ENCODE measurements around the gene OR5K2. TPM values are rescaled to one million over a fixed set of nuclear protein-coding genes. Genes with fewer than 3 reads are reported as not detected.
A peak's percentile ranks its signal among the peaks of the same experiment; 100 is the strongest.

OR5K2 gene
- total RNA-seq, 1 donor from 2014 or later: not detected

GRCh38 chr3:98519351-98519750, 21.9 kb downstream of the OR5K2 start:
- intact Hi-C loops (cut with micrococcal nuclease): no loop called here
- TF ChIP-seq, protein P1, sequence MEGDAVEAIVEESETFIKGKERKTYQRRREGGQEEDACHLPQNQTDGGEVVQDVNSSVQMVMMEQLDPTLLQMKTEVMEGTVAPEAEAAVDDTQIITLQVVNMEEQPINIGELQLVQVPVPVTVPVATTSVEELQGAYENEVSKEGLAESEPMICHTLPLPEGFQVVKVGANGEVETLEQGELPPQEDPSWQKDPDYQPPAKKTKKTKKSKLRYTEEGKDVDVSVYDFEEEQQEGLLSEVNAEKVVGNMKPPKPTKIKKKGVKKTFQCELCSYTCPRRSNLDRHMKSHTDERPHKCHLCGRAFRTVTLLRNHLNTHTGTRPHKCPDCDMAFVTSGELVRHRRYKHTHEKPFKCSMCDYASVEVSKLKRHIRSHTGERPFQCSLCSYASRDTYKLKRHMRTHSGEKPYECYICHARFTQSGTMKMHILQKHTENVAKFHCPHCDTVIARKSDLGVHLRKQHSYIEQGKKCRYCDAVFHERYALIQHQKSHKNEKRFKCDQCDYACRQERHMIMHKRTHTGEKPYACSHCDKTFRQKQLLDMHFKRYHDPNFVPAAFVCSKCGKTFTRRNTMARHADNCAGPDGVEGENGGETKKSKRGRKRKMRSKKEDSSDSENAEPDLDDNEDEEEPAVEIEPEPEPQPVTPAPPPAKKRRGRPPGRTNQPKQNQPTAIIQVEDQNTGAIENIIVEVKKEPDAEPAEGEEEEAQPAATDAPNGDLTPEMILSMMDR (IDR thresholded peaks at IDR 0.05; ENCODE audit: borderline replicate concordance): no peak
- no peak for DNase-seq
- no peaks in the 10 kb centered on the region for H3K9me3 ChIP-seq (replicated peaks)
- no peak overlapping the region for H3K4me3 ChIP-seq
- peaks cover 50% of the 10 kb centered on the region for H3K36me3 ChIP-seq
- H3K4me1 ChIP-seq: peaks cover 57% of the 10 kb centered on the region
- H3K27ac ChIP-seq (replicated peaks): no peak overlapping the region
- H3K27me3 ChIP-seq (ENCODE audit: low read depth): no peaks in the 10 kb centered on the region

DNA sequence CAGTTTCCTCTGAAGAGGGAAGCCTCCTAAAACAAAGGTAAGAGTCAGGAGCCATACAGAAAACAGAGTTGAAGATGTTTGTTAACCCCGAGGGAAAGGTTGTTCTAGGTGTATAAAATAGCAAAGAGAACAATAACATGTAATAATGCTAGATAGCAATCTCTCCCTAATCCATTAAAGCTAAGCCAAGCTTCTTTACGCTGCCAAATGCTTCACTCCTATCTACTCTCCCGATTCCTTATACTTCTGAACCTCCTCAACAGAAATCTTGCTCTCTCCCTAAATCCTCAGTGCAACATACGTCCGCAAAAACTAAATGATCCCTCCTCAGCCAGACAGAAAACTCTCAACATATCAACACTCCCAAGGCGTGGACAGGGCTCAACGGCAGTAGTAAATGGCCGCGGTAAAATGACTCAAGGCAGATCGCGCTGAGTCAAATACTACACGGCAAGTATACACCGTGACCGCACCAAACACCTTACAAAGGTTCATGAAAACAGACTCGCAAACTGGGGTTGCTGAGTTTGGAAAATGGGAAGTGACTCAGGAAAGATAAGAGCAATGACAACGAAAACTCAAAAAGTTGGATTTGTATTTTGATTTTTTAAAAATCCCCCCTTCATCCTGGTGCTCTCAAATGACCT, 24.5 kb downstream of the OR5K2 start:
- Histone ChIP-seq H3K4me1 (peaks cover 50% of the 10 kb centered on the region), H3K4me3 (peak overlapping the region; percentile 89), H3K9me3 (replicated peaks) (no peaks in the 10 kb centered on the region), H3K36me3 (peaks cover 33% of the 10 kb centered on the region), H3K27me3 (ENCODE audit: low read depth) (no peaks in the 10 kb centered on the region), H3K27ac (replicated peaks) (peak overlapping the region; percentile 99)
- intact Hi-C loops (cut with micrococcal nuclease): loop anchor here (5.0 kb wide), 1 partner anchor 70 kb away; the partner anchor contains the start of gene CPOX
- TF ChIP-seq, protein P1 (IDR thresholded peaks at IDR 0.05; ENCODE audit: borderline replicate concordance): no peak
- no peak for DNase-seq

DNA sequence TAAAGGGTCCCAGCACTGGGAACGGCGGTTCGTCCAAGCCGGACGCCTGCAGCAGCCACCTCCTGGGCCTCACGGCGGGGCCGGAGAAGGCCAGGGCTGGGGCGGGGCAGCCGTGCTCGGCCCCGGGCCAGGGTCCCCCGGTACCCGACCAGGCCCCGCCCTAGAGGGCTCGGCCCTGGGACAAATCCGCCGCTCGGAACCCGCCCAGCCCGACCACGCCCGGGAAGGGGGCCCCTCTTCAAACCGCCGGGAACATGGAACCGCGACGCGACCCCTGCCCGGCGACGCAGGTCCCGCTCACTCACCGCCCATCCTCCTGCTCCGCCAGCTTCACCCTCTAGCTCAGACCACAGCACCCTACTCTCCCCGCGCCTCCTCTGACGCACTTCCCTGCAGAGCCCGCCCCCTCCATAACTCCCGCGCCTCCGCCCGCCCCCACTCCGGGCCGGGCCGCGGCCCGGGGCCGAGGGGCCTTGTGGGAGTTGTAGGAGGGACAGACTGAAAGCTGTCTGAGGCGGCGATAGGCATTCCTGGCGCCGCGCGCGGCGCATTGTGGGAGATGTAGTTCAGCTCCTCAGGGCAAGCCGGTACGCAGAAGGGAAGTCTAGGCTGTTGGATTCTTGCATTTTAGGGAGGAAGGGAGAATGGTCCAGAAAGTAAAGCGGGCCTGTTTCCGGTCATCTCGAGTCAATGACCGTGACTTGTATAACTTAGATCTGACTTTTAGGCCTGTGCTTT, 25.2 kb downstream of the OR5K2 start, which contains the start of gene CLDND1:
Gene CLDND1, minus strand, starts transcription at position 359 of the 738 bp plus-strand sequence. CDS start 1,478 bp downstream, outside the sequence.
- no peaks in the 10 kb centered on the region for H3K27me3 ChIP-seq (ENCODE audit: low read depth)
- H3K4me1 ChIP-seq: peaks cover 50% of the 10 kb centered on the region
- H3K9me3 ChIP-seq (replicated peaks): no peaks in the 10 kb centered on the region
- H3K36me3 ChIP-seq: peaks cover 30% of the 10 kb centered on the region
- peak within 1 kb of the TSS; percentile 99 for H3K27ac ChIP-seq (replicated peaks)
- intact Hi-C loops (cut with micrococcal nuclease): loop anchor here (5.0 kb wide), 1 partner anchor 70 kb away; the partner anchor contains the start of gene CPOX
- peak within 1 kb of the TSS; percentile 89 for H3K4me3 ChIP-seq
- TF ChIP-seq, protein P1 (IDR thresholded peaks at IDR 0.05; ENCODE audit: borderline replicate concordance): no peak
- DNase-seq: peak; percentile 98

DNA sequence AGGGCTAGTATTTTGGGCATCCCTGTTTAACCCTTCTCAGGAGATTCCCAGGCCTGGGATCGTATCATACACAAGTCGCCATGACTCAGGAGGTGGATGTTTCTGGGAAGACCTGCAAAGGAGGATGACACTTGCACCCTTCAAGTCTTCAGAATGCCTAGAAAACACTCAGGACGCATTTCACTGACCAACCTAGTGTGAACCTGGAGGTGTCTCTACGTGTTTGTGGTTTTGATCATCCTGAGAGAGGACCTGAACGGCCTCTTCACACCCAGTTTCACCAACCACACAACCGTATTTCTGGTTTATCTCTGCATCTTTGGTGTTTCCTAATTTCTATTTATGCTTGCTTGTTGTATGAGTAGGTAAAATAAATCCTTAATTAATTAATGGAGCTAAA, 28.0 kb downstream of the OR5K2 start:
- Histone ChIP-seq H3K4me1 (peaks cover 25% of the 10 kb centered on the region), H3K27me3 (ENCODE audit: low read depth) (no peaks in the 10 kb centered on the region), H3K4me3 (no peak overlapping the region), H3K27ac (replicated peaks) (no peak overlapping the region), H3K9me3 (replicated peaks) (no peaks in the 10 kb centered on the region), H3K36me3 (peaks cover 8% of the 10 kb centered on the region)
- TF ChIP-seq, protein P1 (IDR thresholded peaks at IDR 0.05; ENCODE audit: borderline replicate concordance): no peak
- intact Hi-C loops (cut with micrococcal nuclease): no loop called here
- DNase-seq: no peak

- intact Hi-C loops (cut with micrococcal nuclease): no loop called here
- no peaks in the 10 kb centered on the region for H3K27me3 ChIP-seq (ENCODE audit: low read depth)
Observed at GRCh38 chr3:98528474-98529346, 31.2 kb downstream of the OR5K2 start.

More at GRCh38 chr3:98528474-98529346, 31.2 kb downstream of the OR5K2 start:
- no peaks in the 10 kb centered on the region for H3K9me3 ChIP-seq (replicated peaks)
- TF ChIP-seq, protein P1 (IDR thresholded peaks at IDR 0.05; ENCODE audit: borderline replicate concordance): no peak
- H3K4me3 ChIP-seq: no peak overlapping the region
- H3K27ac ChIP-seq (replicated peaks): no peak overlapping the region
- no peaks in the 10 kb centered on the region for H3K4me1 ChIP-seq
- no peaks in the 10 kb centered on the region for H3K36me3 ChIP-seq
- no peak for DNase-seq
